DOHH2 (cell line): ENCODE results near the gene SRGAP2C.
"Not testable (repeated sequence)": the region's sequence is repeated elsewhere in the genome, so short reads cannot be mapped to it uniquely, and the experiment has no call there.

Experiments
- H3F3A ChIP-seq: fragments of 200-600 bp; sonication (generic), shearing (Covaris generic); 2 replicates; pipeline ENCODE4 v1.6.0; 2016; ENCODE audit warnings: antibody characterized with exemption, mild to moderate bottlenecking; ENCODE audit not compliant: control insufficient read depth, insufficient read depth
- H3K27ac ChIP-seq: fragments of 200-600 bp; sonication (generic); 2 replicates; pipeline ENCODE4 v1.5.1; 2014; ENCODE audit warnings: low read depth, mild to moderate bottlenecking, low read length, moderate library complexity
- H3K27me3 ChIP-seq: fragments of 200-600 bp; sonication (generic); 2 replicates; pipeline ENCODE4 v1.6.1; 2014; ENCODE audit warnings: mild to moderate bottlenecking, low read length, mixed read lengths; ENCODE audit not compliant: control insufficient read depth
- H3K36me3 ChIP-seq: fragments of 200-600 bp; sonication (generic); 2 replicates; pipeline ENCODE4 v1.6.1; 2014; ENCODE audit warnings: mild to moderate bottlenecking, low read length, moderate library complexity, mixed read lengths; ENCODE audit not compliant: control insufficient read depth
- H3K4me1 ChIP-seq: fragments of 200-600 bp; sonication (generic); 2 replicates; pipeline ENCODE4 v1.6.1; 2014; ENCODE audit warnings: mild to moderate bottlenecking, low read length, mixed read lengths; ENCODE audit not compliant: control insufficient read depth
- H3K4me2 ChIP-seq: fragments of 200-600 bp; sonication (generic); 2 replicates; pipeline ENCODE4 v1.6.0; 2014; ENCODE audit warnings: mild to moderate bottlenecking, low read length, moderate library complexity
- H3K4me3 ChIP-seq: fragments of 200-600 bp; sonication (generic); 2 replicates; pipeline ENCODE4 v1.5.1; 2014; ENCODE audit warnings: mild to moderate bottlenecking, low read length, mixed read lengths
- H3K79me2 ChIP-seq: fragments of 200-600 bp; sonication (generic); 2 replicates; pipeline ENCODE4 v1.6.1; 2014; ENCODE audit warnings: mild to moderate bottlenecking, low read length, mixed read lengths; ENCODE audit not compliant: control insufficient read depth
- H3K9me2 ChIP-seq: fragments of 200-600 bp; sonication (generic); replicated peaks from 2 replicates; pipeline ENCODE4 v1.6.1; 2014; ENCODE audit warnings: mild to moderate bottlenecking, low read length, mixed read lengths; ENCODE audit not compliant: control insufficient read depth
- H3K9me3 ChIP-seq: fragments of 200-600 bp; sonication (generic); 2 replicates; pipeline ENCODE4 v1.6.1; 2014; ENCODE audit warnings: antibody characterized with exemption, low read length, mixed read lengths; ENCODE audit not compliant: control insufficient read depth, insufficient read depth
- H4K20me1 ChIP-seq: fragments of 200-600 bp; sonication (generic); 2 replicates; pipeline ENCODE4 v1.6.0; 2014; ENCODE audit warnings: low read depth, mild to moderate bottlenecking, antibody characterized with exemption, low read length, moderate library complexity; ENCODE audit not compliant: control insufficient read depth, insufficient read depth

The SRGAP2C gene

DNA sequence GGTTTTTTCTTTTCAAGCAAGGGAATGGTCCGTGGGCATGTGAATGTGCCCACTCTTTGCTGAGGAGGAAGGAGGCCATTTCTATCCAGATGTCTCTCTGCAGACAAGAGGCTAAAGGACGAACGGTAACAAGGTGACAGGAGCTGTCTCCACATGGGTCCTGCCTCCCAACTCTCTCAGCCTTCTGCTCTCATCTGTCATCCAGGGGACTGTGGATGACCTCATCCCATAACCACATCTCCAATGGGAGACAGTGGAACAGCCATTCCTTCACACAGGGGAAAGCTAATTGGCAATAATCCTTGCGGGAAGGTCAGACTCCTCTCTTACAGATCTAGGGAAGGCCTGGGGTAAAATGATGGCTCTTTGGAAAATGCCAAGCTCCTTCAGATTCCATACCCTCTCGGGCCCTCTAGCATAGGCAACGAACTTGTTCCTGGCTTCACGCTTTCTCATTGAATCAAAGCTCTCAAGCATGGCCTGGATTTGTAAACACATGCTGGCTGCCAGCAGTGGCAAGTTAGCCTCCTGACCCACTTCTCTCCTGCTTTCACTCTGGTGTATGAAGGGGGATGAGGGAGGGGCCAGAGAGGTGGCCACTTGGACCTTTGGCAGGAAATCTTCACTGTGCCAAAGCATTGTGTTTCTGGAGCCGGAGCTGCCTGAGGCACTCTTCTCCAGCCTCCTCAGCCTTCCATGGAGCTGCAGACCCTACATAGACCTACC lies 201.0 kb downstream of the SRGAP2C start:
- not testable (repeated sequence) for H4K20me1 ChIP-seq, H3K27ac ChIP-seq, H3K4me1 ChIP-seq, H3K4me3 ChIP-seq, H3K9me3 ChIP-seq, H3K9me2 ChIP-seq, H3K27me3 ChIP-seq, H3K4me2 ChIP-seq, H3F3A ChIP-seq, H3K36me3 ChIP-seq, H3K79me2 ChIP-seq

GRCh38 chr1:121386319-121386948 lies 201.7 kb downstream of the SRGAP2C start:
- H3K79me2 ChIP-seq, H3K4me2 ChIP-seq, H4K20me1 ChIP-seq, H3K4me1 ChIP-seq, H3K4me3 ChIP-seq, H3K9me3 ChIP-seq, H3K9me2 ChIP-seq, H3F3A ChIP-seq, H3K36me3 ChIP-seq, H3K27me3 ChIP-seq, H3K27ac ChIP-seq: not testable (repeated sequence)

GRCh38 chr1:121389895-121390560 lies 205.3 kb downstream of the SRGAP2C start:
- H3K9me2 ChIP-seq, H3K4me1 ChIP-seq, H3K36me3 ChIP-seq, H3K27me3 ChIP-seq, H3K79me2 ChIP-seq, H3K9me3 ChIP-seq, H4K20me1 ChIP-seq, H3K27ac ChIP-seq, H3K4me2 ChIP-seq, H3F3A ChIP-seq, H3K4me3 ChIP-seq: not testable (repeated sequence)

- not testable (repeated sequence) for H3K4me2 ChIP-seq, H3K9me3 ChIP-seq, H3K79me2 ChIP-seq, H3K4me3 ChIP-seq, H4K20me1 ChIP-seq, H3K27ac ChIP-seq, H3K4me1 ChIP-seq, H3K27me3 ChIP-seq, H3F3A ChIP-seq, H3K36me3 ChIP-seq, H3K9me2 ChIP-seq
Observed at GRCh38 chr1:121392130-121392529, 207.4 kb downstream of the SRGAP2C start.

DNA sequence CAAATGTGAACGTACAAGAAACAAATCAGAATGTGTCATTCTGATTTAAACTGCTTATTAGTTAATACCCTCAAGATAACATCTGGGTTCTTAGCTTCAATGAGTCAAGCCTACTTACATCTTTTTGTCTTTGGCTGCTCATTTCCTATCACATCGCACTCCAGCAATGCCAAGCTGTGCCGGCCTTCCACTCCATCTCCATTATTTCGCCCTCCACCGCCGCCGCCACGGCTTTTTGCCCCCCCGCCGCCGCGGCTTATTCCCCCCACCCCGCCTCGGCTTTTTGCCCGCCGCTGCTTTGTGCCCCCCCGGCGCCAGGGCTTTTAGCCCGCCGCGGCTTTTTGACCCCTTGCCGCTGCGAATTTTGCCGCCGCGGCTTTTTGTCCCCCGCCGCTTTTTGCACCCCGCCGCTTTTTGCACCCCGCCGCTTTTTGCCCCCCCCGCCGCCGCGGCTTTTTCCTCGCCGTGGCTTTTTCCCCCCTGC lies 211.0 kb downstream of the SRGAP2C start:
- not testable (repeated sequence) for H4K20me1 ChIP-seq, H3K9me3 ChIP-seq, H3K27ac ChIP-seq, H3F3A ChIP-seq, H3K4me1 ChIP-seq, H3K9me2 ChIP-seq, H3K27me3 ChIP-seq, H3K36me3 ChIP-seq, H3K79me2 ChIP-seq
- Histone ChIP-seq H3K4me3 (peak overlapping the region; percentile 76), H3K4me2 (peak overlapping the region; percentile 77; the same call in 1 of the 2 replicates)

- H3K36me3 ChIP-seq, H3K9me3 ChIP-seq, H3K4me1 ChIP-seq, H3K79me2 ChIP-seq, H3K9me2 ChIP-seq, H3K27ac ChIP-seq, H3F3A ChIP-seq, H4K20me1 ChIP-seq, H3K27me3 ChIP-seq: not testable (repeated sequence)
- peak overlapping the region; percentile 76 for H3K4me3 ChIP-seq
- peak overlapping the region; percentile 77 for H3K4me2 ChIP-seq
Observed at GRCh38 chr1:121396335-121397081, 211.7 kb downstream of the SRGAP2C start.

GRCh38 chr1:121397101-121397500 lies 212.3 kb downstream of the SRGAP2C start:
- not testable (repeated sequence) for H4K20me1 ChIP-seq, H3K4me1 ChIP-seq, H3F3A ChIP-seq, H3K9me3 ChIP-seq, H3K79me2 ChIP-seq, H3K36me3 ChIP-seq, H3K27me3 ChIP-seq, H3K9me2 ChIP-seq, H3K27ac ChIP-seq
- Histone ChIP-seq H3K4me2 (peak overlapping the region; percentile 77), H3K4me3 (peak overlapping the region; percentile 76)
